HPDE6-E6E7 (cell line): Measurements from ENCODE around the gene DAGLB.

Experiments
- DNase-seq: peaks from one replicate; pipeline ENCODE4 v3.0.0; 2011; ENCODE audit warnings: missing footprints; ENCODE audit errors: extremely low spot score

The DAGLB gene

GRCh38 chr7:6365451-6365850, 82.3 kb downstream of the DAGLB start:
- no peak for DNase-seq

- no peak for DNase-seq
These were observed 86.9 kb downstream of the DAGLB start for GRCh38 chr7:6360841-6361240.

GRCh38 chr7:6359734-6360133, 88.0 kb downstream of the DAGLB start:
- no peak for DNase-seq
